NCI-H82 treated with DMSO at 0.1 percent for 48 hours (cell line): ENCODE data around the gene RASL11B.

Source experiments
- DNase-seq: peaks from one replicate; lab custom pipeline; 2025; ENCODE audit not compliant: unreplicated experiment; lab: John Stamatoyannopoulos, UW

The RASL11B gene

GRCh38 chr4:52873861-52874343, 11.8 kb downstream of the RASL11B start:
- DNase-seq = no peak

- no peak for DNase-seq
Measured at GRCh38 chr4:52874948-52875347, 12.8 kb downstream of the RASL11B start.

- no peak for DNase-seq
Measured at GRCh38 chr4:52876069-52876468, 14.0 kb downstream of the RASL11B start.

GRCh38 chr4:52877036-52877435, 14.9 kb downstream of the RASL11B start:
- DNase-seq = no peak

GRCh38 chr4:52877694-52878093, 15.6 kb downstream of the RASL11B start:
- no peak for DNase-seq

- DNase-seq = no peak
Measured at GRCh38 chr4:52879471-52879870, 17.4 kb downstream of the RASL11B start.

GRCh38 chr4:52880994-52881393, 18.9 kb downstream of the RASL11B start:
- no peak for DNase-seq

- DNase-seq = peak; percentile 34
Measured at GRCh38 chr4:52883183-52883621, 21.1 kb downstream of the RASL11B start.

GRCh38 chr4:52883707-52884669, 21.9 kb downstream of the RASL11B start:
- DNase-seq = no peak

GRCh38 chr4:52884994-52885393, 22.9 kb downstream of the RASL11B start:
- no peak for DNase-seq

GRCh38 chr4:52889354-52889753, 27.2 kb downstream of the RASL11B start:
- no peak for DNase-seq

GRCh38 chr4:52889778-52890520, 27.8 kb downstream of the RASL11B start:
- DNase-seq = no peak

GRCh38 chr4:52890521-52890791, 28.3 kb downstream of the RASL11B start:
- no peak for DNase-seq

GRCh38 chr4:52891743-52892142, 29.6 kb downstream of the RASL11B start:
- no peak for DNase-seq

GRCh38 chr4:52892880-52893279, 30.8 kb downstream of the RASL11B start:
- DNase-seq = no peak

- DNase-seq = no peak
Measured at GRCh38 chr4:52894443-52894842, 32.3 kb downstream of the RASL11B start.

GRCh38 chr4:52903273-52903672, 41.2 kb downstream of the RASL11B start:
- DNase-seq = no peak

- DNase-seq = no peak
Measured at GRCh38 chr4:52904421-52904820, 42.3 kb downstream of the RASL11B start.

- no peak for DNase-seq
Measured at GRCh38 chr4:52907510-52907909, 45.4 kb downstream of the RASL11B start.

GRCh38 chr4:52910115-52910514, 48.0 kb downstream of the RASL11B start:
- no peak for DNase-seq

GRCh38 chr4:52911684-52912294, 49.7 kb downstream of the RASL11B start:
- peak; percentile 25 for DNase-seq

- DNase-seq = no peak
Measured at GRCh38 chr4:52912608-52913007, 50.5 kb downstream of the RASL11B start.
